Prostate gland (tissue), 2 donors: ENCODE data around the gene C12orf50.

ENCODE experiments used
- CTCF ChIP-seq, 4 experiments: fragments of 200-600 bp in 2 of 4; fragments of 450-650 bp in 2 of 4; sonication (generic) in 2 of 4; IDR thresholded peaks; 1 replicate in 3 of 4; 2 replicates in 1 of 4; pipeline ENCODE4 v1.5.1; 2016 to 2019; ENCODE audit warnings: antibody characterized with exemption in 4 of 4, mild to moderate bottlenecking in 2 of 4, moderate library complexity in 2 of 4
- POLR2A ChIP-seq: fragments of 450-650 bp; IDR thresholded peaks from one replicate; pipeline ENCODE4 v1.6.1; 2016; ENCODE audit warnings: antibody characterized with exemption, mild to moderate bottlenecking

GRCh38 chr12:88017964-88018363, 11.2 kb downstream of the C12orf50 start:
- TF ChIP-seq CTCF (IDR thresholded peaks at IDR 0.05) = no peak
- TF ChIP-seq POLR2A = no peak
